ENCODE results near the gene FLYWCH2. TPM values are rescaled to one million over a fixed set of nuclear protein-coding genes. Genes with fewer than 3 reads are reported as not detected.

The FLYWCH2 gene
- total RNA-seq, 1 donor from 2014 or later = 39.9 TPM

DNA sequence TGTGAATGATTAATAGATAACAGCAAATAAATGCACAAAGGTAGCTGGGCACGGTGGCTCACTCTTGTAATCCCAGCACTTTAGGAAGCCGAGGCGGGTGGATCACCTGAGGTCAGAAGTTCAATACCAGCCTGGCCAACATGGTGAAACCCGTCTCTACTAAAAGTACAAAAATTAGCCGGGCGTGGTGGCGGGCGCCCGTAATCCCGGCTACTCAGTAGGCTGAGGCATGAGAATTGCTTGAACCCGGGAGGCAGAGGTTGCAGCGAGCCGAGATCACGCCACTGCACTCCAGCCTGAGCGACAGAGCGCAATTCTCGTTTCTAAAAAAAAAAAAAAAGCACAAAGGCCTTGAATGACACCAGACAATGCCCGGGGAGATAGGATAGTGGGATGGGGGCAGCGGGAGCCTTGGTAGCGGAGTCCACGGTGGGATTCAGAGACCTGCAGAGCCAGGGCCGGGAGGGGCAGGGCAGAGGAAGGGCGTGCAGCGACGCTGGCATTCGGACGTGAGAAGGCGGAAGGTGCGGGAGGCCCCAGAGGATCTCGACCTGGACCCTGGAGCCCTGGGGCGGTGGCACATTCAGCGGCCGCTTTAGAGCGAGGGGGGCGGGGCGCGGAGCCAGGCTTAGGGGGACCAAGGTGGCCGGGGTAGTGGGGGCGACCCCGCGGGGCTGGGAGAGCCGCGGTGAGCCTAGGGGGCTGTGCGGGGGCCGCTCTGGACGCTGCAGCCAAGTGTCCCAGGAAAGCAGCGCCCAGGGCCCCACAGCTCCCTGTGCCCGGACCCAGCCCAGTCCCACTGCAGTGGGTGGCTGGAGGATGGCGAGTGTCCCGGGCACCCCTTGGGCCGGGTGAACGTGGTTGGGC is 999 bp upstream of the FLYWCH2 start:
- no peak for DNase-seq (ENCODE audit: low read depth)

GRCh38 chr16:2883458-2883908 is 468 bp downstream of the FLYWCH2 start:
- no peak for DNase-seq (ENCODE audit: low read depth)

DNA sequence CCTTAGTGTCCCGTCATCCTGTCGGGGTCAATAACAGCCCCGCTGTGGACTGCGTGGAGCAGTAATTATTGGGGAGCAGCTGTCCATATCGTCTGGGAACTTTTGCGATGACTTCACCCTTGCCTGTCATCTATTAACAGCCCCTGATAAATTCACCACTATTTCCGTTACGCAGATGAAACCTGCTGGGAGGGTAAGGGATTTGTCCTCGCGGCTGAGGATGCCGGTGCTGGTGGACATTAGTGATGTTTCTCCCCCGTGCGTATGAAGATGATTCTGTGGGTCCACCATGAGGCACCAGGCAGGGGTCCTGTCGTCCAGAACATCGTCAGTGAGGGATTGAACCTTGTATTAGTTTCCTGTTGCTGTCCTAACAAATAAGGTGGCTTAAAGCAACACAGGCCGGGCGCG is 1.0 kb downstream of the FLYWCH2 start:
- no peak for DNase-seq (ENCODE audit: low read depth)

DNA sequence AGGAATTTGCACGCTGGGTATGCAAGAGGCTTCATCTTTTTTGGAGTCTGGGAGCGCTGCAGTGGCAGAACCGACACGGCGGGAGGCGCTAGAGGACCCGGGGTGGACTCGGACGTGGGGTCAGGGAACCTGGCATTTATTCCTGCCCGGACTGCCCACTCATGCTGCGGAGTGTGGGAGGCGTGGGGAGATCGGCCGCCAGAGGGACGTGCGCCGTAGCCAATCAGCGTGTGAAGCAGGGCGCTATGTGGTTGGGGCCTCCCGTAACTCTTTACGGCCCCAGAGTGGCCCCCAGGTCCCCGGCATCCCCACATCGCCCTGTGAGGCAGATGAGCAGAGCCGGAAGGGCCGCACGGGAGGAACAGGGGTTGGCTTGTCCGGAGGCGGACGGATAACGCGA is 11.2 kb downstream of the FLYWCH2 start:
- DNase-seq (ENCODE audit: low read depth) = no peak

DNA sequence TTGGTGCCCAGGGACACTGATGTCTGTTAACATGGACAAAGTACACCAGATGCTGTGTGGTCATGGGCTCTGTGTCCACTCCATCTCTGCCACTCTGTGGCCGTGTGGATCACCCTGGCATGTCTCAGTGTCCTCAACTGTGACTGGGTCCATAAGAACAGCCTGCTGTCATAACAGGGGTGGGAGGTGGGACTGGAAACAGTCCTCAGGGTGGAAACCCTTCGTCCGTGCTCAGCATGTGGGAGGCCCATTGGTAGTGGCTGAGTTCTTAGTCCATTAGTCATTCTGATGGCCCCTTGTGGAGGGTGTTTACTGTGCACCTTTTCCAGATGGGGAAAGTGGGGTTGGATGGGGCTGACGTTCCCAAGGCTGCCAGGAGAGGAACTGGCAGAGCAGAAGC is 12.8 kb downstream of the FLYWCH2 start:
- DNase-seq (ENCODE audit: low read depth) = peak; percentile 61

DNA sequence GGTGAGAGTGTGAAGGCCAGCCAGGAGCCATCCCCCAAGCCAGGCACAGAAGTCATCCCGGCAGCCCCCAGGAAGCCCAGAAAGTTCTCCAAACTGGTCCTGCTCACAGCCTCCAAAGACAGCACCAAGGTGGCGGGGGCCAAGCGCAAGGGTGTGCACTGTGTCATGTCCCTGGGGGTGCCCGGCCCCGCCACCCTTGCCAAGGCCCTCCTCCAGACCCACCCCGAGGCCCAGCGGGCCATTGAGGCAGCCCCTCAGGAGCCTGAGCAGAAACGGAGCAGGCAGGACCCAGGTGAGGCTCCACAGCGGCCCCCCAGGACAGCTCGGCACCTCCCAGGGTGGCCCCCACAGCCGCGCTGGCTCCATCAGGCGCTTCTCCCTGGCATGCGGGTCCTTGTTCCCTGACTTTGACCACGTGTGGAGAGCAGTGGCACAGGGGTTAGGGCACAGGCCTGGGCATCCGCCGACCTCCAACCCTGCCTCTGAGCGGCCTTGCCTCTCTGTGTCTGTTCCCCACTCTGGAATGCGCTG is 13.5 kb downstream of the FLYWCH2 start:
- no peak for DNase-seq (ENCODE audit: low read depth)

GRCh38 chr16:2897110-2897509 is 14.1 kb downstream of the FLYWCH2 start:
- no peak for DNase-seq (ENCODE audit: low read depth)

GRCh38 chr16:2898831-2899563 is 16.0 kb downstream of the FLYWCH2 start:
- no peak for DNase-seq (ENCODE audit: low read depth)

DNA sequence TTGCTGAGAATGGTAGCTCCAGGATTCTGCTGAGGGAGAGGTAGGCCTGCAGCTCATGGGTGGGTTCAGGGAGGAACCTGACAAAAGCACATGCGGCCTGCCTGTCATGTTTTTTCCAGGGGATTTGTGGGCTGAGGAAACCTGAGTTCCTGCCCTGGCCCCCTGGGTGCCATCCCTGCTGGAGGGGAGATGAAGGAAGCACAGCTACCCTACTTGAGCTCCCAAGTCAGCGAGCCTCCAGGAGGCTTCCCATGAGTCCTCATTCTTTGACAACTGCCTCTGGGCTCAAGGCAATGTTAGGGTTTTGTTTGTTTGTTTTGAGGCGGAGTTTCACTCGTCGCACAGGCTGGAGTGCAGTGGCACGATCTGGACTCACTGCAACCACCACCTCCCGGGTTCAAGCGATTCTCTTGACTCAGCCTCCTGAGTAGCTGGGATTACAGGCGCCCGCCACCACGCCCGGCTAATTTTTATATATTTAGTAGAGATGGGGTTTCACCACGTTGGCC is 16.6 kb downstream of the FLYWCH2 start:
- no peak for DNase-seq (ENCODE audit: low read depth)

DNA sequence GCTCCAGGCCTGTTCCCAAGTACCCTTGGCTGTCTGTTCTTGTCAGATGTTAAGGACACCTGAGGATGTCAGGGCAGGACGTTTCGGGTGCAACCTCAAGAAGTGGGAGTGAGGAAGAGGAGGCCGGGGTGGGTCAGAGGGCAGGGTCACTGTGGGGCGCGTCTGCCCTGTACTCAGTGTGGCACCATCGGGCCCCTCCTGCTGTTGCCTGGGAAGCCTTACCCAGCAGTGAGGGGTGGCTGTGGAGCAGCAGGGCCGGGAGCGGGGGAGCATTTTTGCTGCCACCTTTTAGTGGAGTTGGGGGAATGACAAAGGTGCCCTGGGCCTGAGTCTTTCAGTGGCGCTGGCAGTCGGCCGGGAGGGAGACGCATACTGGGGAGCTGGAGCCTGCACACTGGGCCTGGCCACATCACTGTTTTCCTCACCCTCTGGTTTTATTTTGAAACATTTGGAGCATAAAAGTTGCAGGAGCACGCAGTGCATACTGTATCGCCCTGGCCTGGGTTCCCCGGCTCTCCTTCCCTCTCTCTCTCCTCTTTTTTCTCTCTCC is 17.6 kb downstream of the FLYWCH2 start:
- no peak for DNase-seq (ENCODE audit: low read depth)

DNA sequence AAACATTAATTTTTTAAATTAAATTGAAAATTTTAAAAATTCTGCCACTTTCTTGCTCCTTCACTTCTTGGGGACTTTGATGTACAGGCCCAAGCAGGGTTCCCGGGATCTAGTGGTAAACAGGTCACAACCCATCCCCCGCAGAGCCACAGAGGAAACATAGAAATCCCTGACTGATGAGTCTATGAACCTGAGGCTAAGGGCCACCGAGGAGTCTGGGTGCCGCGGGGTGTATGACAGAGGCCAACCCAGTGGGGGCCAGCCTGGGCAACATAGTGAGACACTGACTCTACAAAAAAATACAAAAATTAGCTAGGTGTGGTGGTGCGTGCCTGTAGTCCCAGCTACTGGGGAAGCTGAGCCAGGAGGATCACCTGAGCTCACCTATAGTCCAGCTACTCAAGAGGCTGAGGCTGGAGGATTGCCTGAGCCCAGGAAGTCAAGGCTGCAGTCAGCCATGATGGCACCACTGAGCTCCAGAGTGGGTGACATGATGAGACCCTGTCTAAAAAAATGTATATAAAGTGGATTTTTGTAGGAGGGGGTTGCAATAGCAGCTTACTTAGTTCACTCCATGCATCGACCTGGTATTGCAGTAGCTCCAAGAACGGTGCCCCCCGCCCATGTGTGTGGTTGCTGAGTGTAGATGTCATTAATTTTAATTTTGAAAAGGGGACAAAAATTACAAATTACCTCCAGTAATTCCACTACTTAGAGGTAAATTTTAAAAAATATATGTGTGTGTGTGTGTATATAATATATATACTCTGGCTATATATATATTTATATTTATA is 19.5 kb downstream of the FLYWCH2 start:
- no peak for DNase-seq (ENCODE audit: low read depth)

DNA sequence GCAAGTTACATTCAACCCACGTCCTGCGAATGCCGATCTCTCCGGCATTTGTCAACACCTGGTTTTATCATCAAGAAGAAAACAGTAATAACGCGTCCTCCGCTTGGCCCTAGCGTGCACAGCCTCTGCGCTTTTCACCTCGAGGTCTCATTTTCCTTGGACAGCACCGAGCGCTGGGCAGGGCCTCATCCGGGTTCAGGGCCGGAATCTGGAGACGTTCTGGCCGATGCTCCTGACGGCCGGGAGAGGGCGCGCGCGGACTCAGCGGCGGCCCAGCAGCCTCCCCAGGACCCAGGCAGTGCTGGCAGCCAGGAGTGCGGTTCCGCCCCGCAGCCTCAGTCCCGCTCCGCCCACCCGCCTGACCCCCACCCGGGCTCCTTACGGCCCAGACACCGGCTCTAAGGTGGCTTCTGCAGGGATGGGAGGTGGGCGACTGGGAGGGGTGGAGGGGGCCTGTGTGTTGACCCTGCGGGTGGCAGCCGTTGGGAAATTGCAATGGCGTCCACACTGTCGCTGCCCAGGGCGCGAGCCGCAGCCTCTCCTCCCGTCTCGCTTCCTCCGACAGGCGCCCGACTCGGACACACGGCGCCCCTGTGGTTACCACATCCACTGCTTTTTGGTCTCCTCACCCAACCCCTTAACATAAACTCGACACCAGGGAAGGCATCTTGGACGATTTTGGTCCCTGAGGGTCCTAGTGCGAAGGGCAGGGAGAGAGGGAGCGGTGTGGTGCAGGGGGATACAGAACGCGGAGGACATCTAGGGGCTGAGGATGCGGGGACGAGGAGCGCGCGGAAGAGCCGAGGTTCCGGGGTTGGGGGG is 21.3 kb downstream of the FLYWCH2 start:
- DNase-seq (ENCODE audit: low read depth) = peak; percentile 56

DNA sequence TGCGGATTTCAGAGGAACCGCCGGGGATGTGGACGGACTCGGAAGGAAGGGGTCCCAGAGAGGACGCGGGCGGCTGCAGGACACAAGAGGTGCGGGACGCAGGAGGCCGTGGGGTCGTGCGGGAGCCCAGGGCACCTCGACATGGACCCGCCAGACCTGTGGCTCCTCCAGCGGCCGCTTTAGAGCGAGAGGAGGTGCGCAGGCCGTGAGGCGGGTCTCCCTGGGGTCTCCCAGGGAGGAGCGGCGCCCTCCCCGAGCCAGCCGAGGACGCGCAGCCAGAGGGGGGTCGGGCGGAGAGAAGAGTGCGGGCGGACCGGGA is 21.9 kb downstream of the FLYWCH2 start:
- DNase-seq (ENCODE audit: low read depth) = no peak

GRCh38 chr16:2905241-2905987 is 22.4 kb downstream of the FLYWCH2 start:
- peak; percentile 96 for DNase-seq (ENCODE audit: low read depth)

DNA sequence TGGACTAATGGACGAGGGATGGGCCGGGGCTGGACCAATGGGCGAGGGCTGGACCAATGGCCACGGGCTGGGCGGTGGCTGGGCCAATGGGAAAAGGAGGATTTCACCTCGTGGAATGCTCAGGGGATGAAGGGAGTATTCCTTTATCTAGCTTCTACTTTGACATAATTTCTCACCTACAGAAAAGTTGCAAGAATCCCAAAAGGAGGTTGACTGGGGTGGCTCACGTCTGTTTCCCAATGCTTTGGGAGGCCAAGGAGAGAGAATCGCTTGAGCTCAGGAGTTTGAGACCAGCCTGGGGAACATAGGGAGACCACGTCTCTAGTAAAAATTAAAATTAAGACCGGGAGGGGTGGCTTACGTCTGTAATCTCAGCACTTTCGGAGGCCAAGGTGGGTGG is 23.0 kb downstream of the FLYWCH2 start:
- DNase-seq (ENCODE audit: low read depth) = no peak

DNA sequence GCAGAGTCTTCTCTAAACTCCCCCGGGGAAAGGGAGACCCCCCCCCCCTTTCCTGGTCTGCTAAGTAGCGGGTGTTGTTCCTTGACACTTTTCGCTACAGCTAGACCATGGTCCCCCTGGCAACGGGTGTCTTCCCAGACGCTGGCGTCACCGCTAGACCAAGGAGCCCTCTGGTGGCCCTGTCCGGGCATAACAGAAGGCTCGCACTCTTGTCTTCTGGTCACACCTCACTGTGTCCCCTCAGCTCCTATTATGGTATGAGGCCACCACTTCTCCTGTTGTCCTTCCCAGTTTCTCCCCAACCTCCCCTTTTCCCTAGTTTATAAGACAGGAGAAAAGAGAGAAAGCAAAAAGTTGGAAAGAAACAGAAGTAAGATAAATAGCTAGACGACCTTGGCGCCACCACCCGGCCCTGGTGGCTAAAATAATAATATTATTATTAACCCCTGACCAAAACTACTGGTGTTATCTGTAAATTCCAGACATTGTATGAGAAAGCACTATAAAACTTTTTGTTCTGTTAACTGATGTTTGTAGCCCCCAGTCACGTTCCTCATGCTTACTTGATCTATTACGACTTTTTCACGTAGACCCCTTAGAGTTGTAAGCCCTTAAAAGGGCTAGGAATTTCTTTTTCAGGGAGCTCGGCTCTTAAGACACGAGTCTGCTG is 24.2 kb downstream of the FLYWCH2 start:
- peak; percentile 42 for DNase-seq (ENCODE audit: low read depth)

- DNase-seq (ENCODE audit: low read depth) = no peak
Observed at GRCh38 chr16:2910441-2910969, 27.5 kb downstream of the FLYWCH2 start.

- peak; percentile 90 for DNase-seq (ENCODE audit: low read depth)
Observed at GRCh38 chr16:2911638-2912329, 28.8 kb downstream of the FLYWCH2 start, which contains the start of gene FLYWCH1. Gene FLYWCH1, plus strand, starts transcription at chr16:2911931. Its CDS starts 17,755 bp downstream, at chr16:2929686.

Measured in renal cortical epithelial cell (primary cell).